Vagina (tissue), 2 donors: Measurements from ENCODE around the gene ZNF506.

Experiments used
- CTCF ChIP-seq, 3 experiments: fragments of 450-650 bp in 2 of 3; fragments of 200-600 bp in 1 of 3; sonication (generic) in 1 of 3; IDR thresholded peaks; one replicate each; pipeline ENCODE4 v1.5.1; 2017 to 2019; ENCODE audit warnings: antibody characterized with exemption in 3 of 3, mild to moderate bottlenecking in 2 of 3, moderate library complexity in 2 of 3
- POLR2AphosphoS5 ChIP-seq, 2 donors: sonication (generic); formaldehyde crosslinking; IDR thresholded peaks; one replicate each; pipeline ENCODE4 v1.9.0; 2017; ENCODE audit warnings: antibody characterized with exemption in 2 of 2, mild to moderate bottlenecking in 2 of 2, low read depth in 1 of 2; ENCODE audit not compliant: insufficient read depth in 1 of 2

- no peak for TF ChIP-seq CTCF (IDR thresholded peaks at IDR 0.05)
- TF ChIP-seq POLR2AphosphoS5 (IDR thresholded peaks at IDR 0.05; ENCODE audit: insufficient read depth in 1 of 2, low read depth in 1 of 2): no peak
Observed at GRCh38 chr19:19749117-19749907, 72.2 kb downstream of the ZNF506 start.
